ENCODE measurements around the gene KREMEN2. TPM values are rescaled to one million over a fixed set of nuclear protein-coding genes. Genes with fewer than 3 reads are reported as not detected.

The KREMEN2 gene
- total and polyA plus RNA-seq, 2 of the 4 experiments (the other 2 are of a cell fraction): 0.03 TPM; not detected in 1

GRCh38 chr16:2934450-2934849 is 29.6 kb upstream of the KREMEN2 start:
- 92% methylated on average over 13 of the region's 15 CpGs; no CpG with 5 or more reads in 1 of the 2 experiments for WGBS, 2 experiments (ENCODE audit: extremely low coverage in 2 of 2, insufficient read length in 1 of 2)
- Histone ChIP-seq H3K27ac (ENCODE audit: insufficient read depth, low read length) (no peak overlapping the region), H4K91ac (ENCODE audit: insufficient read depth, low read depth, low read length) (no peak overlapping the region), H3K9me3 (ENCODE audit: control insufficient read depth, insufficient read depth, low read length) (no peaks in the 10 kb centered on the region), H2AFZ (replicated peaks; ENCODE audit: low read length, poor library complexity) (no peak overlapping the region), H3K18ac (ENCODE audit: low read depth, low read length) (no peak overlapping the region), H3K4ac (ENCODE audit: low read depth, low read length) (no peak overlapping the region), H2BK15ac (ENCODE audit: low read depth, low read length) (no peak overlapping the region), H3K56ac (ENCODE audit: extremely low read depth, insufficient read depth, low read length) (no peak overlapping the region), H4K8ac (ENCODE audit: low read depth in 2 of 2, low read length in 2 of 2) (no peak overlapping the region), H4K20me1 (ENCODE audit: insufficient read depth, low read length) (no peaks in the 10 kb centered on the region), H3K9me1 (ENCODE audit: insufficient read depth, low read length) (no peaks in the 10 kb centered on the region), H3K4me1 (ENCODE audit: control insufficient read depth, insufficient read depth, low read length) (no peaks in the 10 kb centered on the region), H2BK5ac (ENCODE audit: low read depth, low read length, poor library complexity, severe bottlenecking) (no peak overlapping the region), H2AK5ac (ENCODE audit: low read depth, low read length) (no peak overlapping the region), H3K36me3 (ENCODE audit: control insufficient read depth, insufficient read depth, low read length) (peaks cover 65% of the 10 kb centered on the region), H3K79me1 (ENCODE audit: low read depth in 1 of 2, low read length in 2 of 2) (peaks cover 0 to 4% of the 10 kb centered on the region in 2 experiments; a peak in 2 of 4 replicates), H4K5ac (ENCODE audit: low read depth, low read length) (no peak overlapping the region), H3K4me2 (ENCODE audit: low read depth, low read length) (no peak overlapping the region), H2BK20ac (ENCODE audit: low read depth, low read length) (no peak overlapping the region), H2AK9ac (replicated peaks; ENCODE audit: low read depth, low read length, poor library complexity) (no peak overlapping the region), H2BK120ac (ENCODE audit: low read depth, low read length) (no peak overlapping the region), H3K27me3 (ENCODE audit: control insufficient read depth, insufficient read depth, low read length) (no peaks in the 10 kb centered on the region), H3K9ac (ENCODE audit: low read depth, low read length) (no peak overlapping the region), H3K23ac (ENCODE audit: low read depth, low read length) (no peak overlapping the region), H3K4me3 (ENCODE audit: insufficient read depth, low read depth, low read length) (no peak overlapping the region), H3K14ac (replicated peaks; ENCODE audit: low read depth, low read length) (no peak overlapping the region)
- dilution Hi-C loops (cut with HindIII; ENCODE audit: low sequenced_read_pairs, unreplicated experiment) (no loop called here), intact Hi-C loops (cut with micrococcal nuclease) (no loop called here), in situ Hi-C loops (cut with MboI; ENCODE audit: low sequenced_read_pairs) (no loop called here)
- POLR2A ChIA-PET (ENCODE audit: unreplicated experiment): no interaction called here
- CTCF ChIA-PET: no interaction called here
- ATAC-seq (ENCODE audit: low read depth) (no peak), DNase-seq (no peak)
- BruUV-seq (replicated peaks): TSS peak; percentile 54
- no peak for TF ChIP-seq USF2 (IDR thresholded peaks at IDR 0.05; ENCODE audit: low read depth, low read length)
- TF ChIP-seq RCOR1 (IDR thresholded peaks at IDR 0.05; ENCODE audit: insufficient replicate concordance, low read length): no peak
- no peak for TF ChIP-seq CHD1 (IDR thresholded peaks at IDR 0.05; ENCODE audit: low read depth, low read length)
- TF ChIP-seq CTCF (conservative IDR thresholded peaks at IDR 0.05; ENCODE audit: low read depth, low read length): no peak
- no peak for TF ChIP-seq RAD21 (IDR thresholded peaks at IDR 0.05; ENCODE audit: low read length)
- TF ChIP-seq RFX5 (IDR thresholded peaks at IDR 0.05; ENCODE audit: low read depth, low read length): no peak
- no peak for TF ChIP-seq POLR2A (IDR thresholded peaks at IDR 0.05; ENCODE audit: low read depth, low read length)
- TF ChIP-seq FOS (IDR thresholded peaks at IDR 0.05; ENCODE audit: low read depth, low read length): no peak
- no peak for TF ChIP-seq NFE2L2 (IDR thresholded peaks at IDR 0.05; ENCODE audit: low read depth, low read length)
- TF ChIP-seq MAZ (IDR thresholded peaks at IDR 0.05; ENCODE audit: borderline replicate concordance, low read depth, low read length): no peak
- no peak for TF ChIP-seq MAFK (IDR thresholded peaks at IDR 0.05; ENCODE audit: low read depth, low read length)
- no peak for TF ChIP-seq CEBPB (IDR thresholded peaks at IDR 0.05; ENCODE audit: low read depth, low read length)
